ENCODE data around the gene SKAP1.
"Not testable (repeated sequence)": the region's sequence is repeated elsewhere in the genome, so short reads cannot be mapped to it uniquely, and the experiment has no call there.

SKAP1 gene

GRCh38 chr17:48457080-48457836, 27.2 kb upstream of the SKAP1 start:
- Mint-ChIP-seq H3K4me3 (no peak overlapping the region), H3K36me3 (no peaks in the 10 kb centered on the region), H3K4me1 (peaks cover 28% of the 10 kb centered on the region), H3K9me3 (peaks cover 6% of the 10 kb centered on the region), H3K27me3 (peaks cover 37% of the 10 kb centered on the region), H3K27ac (no peak overlapping the region)
- ATAC-seq: peak; percentile 89

DNA sequence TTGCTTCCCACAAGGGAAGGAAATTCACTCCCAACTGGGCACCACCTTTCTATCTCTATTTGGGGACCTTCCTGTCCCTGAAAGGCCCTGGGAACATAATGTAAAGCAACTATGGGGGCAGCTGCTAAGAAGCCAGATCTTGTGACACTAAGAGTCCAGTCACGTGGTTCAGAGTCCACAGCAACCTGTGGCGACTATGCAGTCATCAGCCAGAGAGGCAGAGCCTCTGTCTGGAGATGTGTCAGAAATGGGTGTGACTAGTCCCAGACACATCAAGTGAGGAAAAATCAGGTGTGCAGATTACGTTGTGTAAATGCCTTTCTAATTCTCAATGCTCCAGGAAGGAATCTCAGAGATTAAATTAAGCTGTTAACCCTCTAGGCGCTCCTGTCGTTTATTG, 26.6 kb upstream of the SKAP1 start:
- H3K9me3 Mint-ChIP-seq: peaks cover 6% of the 10 kb centered on the region
- peaks cover 28% of the 10 kb centered on the region for H3K4me1 Mint-ChIP-seq
- no peak for ATAC-seq
- H3K27me3 Mint-ChIP-seq: peaks cover 32% of the 10 kb centered on the region
- no peak overlapping the region for H3K4me3 Mint-ChIP-seq
- H3K27ac Mint-ChIP-seq: no peak overlapping the region
- H3K36me3 Mint-ChIP-seq: no peaks in the 10 kb centered on the region

GRCh38 chr17:48455791-48456190, 25.8 kb upstream of the SKAP1 start:
- ATAC-seq: no peak
- Mint-ChIP-seq H3K4me1 (peaks cover 28% of the 10 kb centered on the region), H3K36me3 (no peaks in the 10 kb centered on the region), H3K27me3 (peaks cover 33% of the 10 kb centered on the region), H3K4me3 (no peak overlapping the region), H3K9me3 (peaks cover 6% of the 10 kb centered on the region), H3K27ac (no peak overlapping the region)

DNA sequence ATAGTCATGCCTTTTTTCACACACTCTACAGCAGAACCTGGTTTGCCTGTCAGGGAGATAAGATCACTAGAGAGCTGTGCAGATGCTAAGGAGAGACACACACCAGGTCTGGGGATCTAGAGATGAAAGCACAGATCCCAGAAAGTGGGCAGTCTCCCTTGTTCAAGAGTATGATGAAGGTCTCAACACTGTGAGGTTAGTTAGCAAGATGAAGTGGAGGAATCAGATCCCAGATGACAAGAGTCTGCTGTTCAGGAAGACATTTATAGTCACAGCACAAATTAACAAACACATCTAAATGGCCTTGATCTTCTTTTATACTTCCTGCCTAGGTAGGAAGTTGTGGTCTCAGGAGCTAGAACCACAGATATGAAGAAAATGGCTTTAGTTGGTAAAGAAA, 23.4 kb upstream of the SKAP1 start:
- H3K4me1 Mint-ChIP-seq: peaks cover 28% of the 10 kb centered on the region
- no peak for ATAC-seq
- H3K9me3 Mint-ChIP-seq: peaks cover 6% of the 10 kb centered on the region
- no peak overlapping the region for H3K27ac Mint-ChIP-seq
- no peak overlapping the region for H3K4me3 Mint-ChIP-seq
- peaks cover 49% of the 10 kb centered on the region for H3K27me3 Mint-ChIP-seq
- no peaks in the 10 kb centered on the region for H3K36me3 Mint-ChIP-seq

- no peak overlapping the region for H3K27ac Mint-ChIP-seq
- H3K4me3 Mint-ChIP-seq: no peak overlapping the region
- H3K9me3 Mint-ChIP-seq: peaks cover 6% of the 10 kb centered on the region
- H3K36me3 Mint-ChIP-seq: no peaks in the 10 kb centered on the region
- ATAC-seq: no peak
- peaks cover 37% of the 10 kb centered on the region for H3K27me3 Mint-ChIP-seq
- peaks cover 15% of the 10 kb centered on the region for H3K4me1 Mint-ChIP-seq
Measured at GRCh38 chr17:48451489-48451888, 21.5 kb upstream of the SKAP1 start.

DNA sequence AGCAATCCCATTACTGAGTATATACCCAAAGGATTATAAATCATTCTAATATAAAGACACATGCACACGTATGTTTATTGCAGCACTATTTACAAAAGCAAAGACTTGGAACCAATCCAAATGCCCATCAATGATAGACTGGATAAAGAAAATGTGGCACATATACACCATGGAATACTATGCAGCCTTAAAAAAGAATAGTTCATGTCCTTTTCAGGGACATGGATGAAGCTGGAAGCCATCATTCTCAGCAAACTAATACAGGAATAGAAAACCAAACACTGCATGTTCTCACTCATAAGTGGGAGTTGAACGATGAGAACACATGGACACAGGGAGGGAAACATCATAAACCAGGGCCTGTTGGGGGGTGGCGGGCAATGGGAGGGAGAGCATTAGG, 19.3 kb upstream of the SKAP1 start:
- peaks cover 31% of the 10 kb centered on the region for H3K27me3 Mint-ChIP-seq
- not testable (repeated sequence) for H3K4me3 Mint-ChIP-seq, H3K36me3 Mint-ChIP-seq, H3K9me3 Mint-ChIP-seq, ATAC-seq, H3K27ac Mint-ChIP-seq
- H3K4me1 Mint-ChIP-seq: peaks cover 29% of the 10 kb centered on the region

GRCh38 chr17:48445248-48445620, 15.2 kb upstream of the SKAP1 start:
- ATAC-seq: peak; percentile 68
- no peak overlapping the region for H3K4me3 Mint-ChIP-seq
- H3K36me3 Mint-ChIP-seq: peaks cover 8% of the 10 kb centered on the region
- peaks cover 8% of the 10 kb centered on the region for H3K9me3 Mint-ChIP-seq
- peaks cover 50% of the 10 kb centered on the region for H3K4me1 Mint-ChIP-seq
- peaks cover 37% of the 10 kb centered on the region for H3K27me3 Mint-ChIP-seq
- no peak overlapping the region for H3K27ac Mint-ChIP-seq

DNA sequence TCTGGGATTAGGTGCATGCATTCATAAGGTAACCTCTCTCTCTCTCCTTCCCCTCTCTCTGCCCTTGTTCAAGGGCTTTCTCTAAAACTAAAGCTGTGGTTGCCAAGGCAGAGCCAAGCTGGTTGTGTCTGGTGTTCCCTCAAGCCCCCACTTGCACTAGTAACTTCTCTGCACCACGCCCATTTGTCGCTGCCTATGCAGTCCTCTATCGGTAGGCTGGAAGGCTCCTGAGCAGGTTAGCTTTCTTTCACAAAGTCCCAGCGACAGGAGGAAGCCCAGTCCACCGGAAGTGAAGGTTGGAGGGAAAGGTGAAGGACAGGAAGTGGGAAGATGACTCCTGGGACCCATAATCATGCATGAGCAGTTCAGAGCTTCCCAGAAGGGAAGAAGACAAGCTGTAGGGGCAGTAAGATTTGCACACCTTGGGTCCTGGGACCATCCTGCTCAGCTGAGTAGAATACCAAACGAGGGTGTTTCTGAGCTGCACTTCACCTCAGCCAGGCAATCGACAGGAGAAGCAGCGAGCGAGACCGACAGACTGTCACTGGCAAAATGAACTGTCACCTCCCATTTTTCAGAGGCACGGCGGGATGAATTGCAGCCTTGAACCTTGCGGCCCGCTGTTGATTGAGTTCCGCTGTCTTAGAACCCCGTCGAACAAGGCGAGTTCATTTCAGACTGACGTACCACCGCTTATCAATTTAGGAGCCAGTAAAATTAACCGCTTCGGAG, 14.7 kb upstream of the SKAP1 start:
- Mint-ChIP-seq H3K4me1 (peaks cover 55% of the 10 kb centered on the region), H3K9me3 (peaks cover 8% of the 10 kb centered on the region), H3K4me3 (peak overlapping the region; percentile 32), H3K36me3 (peaks cover 8% of the 10 kb centered on the region), H3K27ac (no peak overlapping the region), H3K27me3 (peaks cover 32% of the 10 kb centered on the region)
- no peak for ATAC-seq

DNA sequence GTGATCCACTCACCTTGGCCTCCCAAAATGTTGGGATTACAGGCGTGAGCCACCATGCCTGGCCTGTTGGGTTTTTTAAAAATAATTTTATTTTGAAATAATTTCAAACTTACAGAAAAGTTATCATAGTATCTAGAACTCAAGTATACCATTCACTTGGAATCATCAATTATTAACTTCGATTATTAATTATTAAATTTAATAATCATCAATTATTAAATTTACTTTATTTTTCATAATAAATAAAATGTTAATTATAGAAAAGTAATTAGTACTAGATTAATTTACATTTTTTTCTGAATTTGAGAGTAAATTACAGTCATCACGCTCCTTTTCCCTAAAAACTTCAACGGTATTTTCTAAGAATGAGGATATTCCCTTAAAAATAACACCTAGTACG, 13.7 kb upstream of the SKAP1 start:
- no peak overlapping the region for H3K27ac Mint-ChIP-seq
- no peak for ATAC-seq
- H3K4me1 Mint-ChIP-seq: peaks cover 63% of the 10 kb centered on the region
- no peak overlapping the region for H3K4me3 Mint-ChIP-seq
- peaks cover 8% of the 10 kb centered on the region for H3K9me3 Mint-ChIP-seq
- H3K36me3 Mint-ChIP-seq: peaks cover 8% of the 10 kb centered on the region
- H3K27me3 Mint-ChIP-seq: peaks cover 30% of the 10 kb centered on the region

- H3K9me3 Mint-ChIP-seq: peaks cover 8% of the 10 kb centered on the region
- ATAC-seq: no peak
- peaks cover 66% of the 10 kb centered on the region for H3K4me1 Mint-ChIP-seq
- peak overlapping the region; percentile 28 for H3K27ac Mint-ChIP-seq
- peaks cover 39% of the 10 kb centered on the region for H3K27me3 Mint-ChIP-seq
- H3K36me3 Mint-ChIP-seq: peaks cover 8% of the 10 kb centered on the region
- no peak overlapping the region for H3K4me3 Mint-ChIP-seq
Measured at GRCh38 chr17:48442819-48443218, 12.8 kb upstream of the SKAP1 start.

GRCh38 chr17:48441862-48442261, 11.8 kb upstream of the SKAP1 start:
- no peak for ATAC-seq
- Mint-ChIP-seq H3K4me1 (peaks cover 66% of the 10 kb centered on the region), H3K36me3 (peaks cover 8% of the 10 kb centered on the region), H3K27ac (peak overlapping the region; percentile 14), H3K9me3 (peaks cover 8% of the 10 kb centered on the region), H3K27me3 (peaks cover 47% of the 10 kb centered on the region), H3K4me3 (no peak overlapping the region)

GRCh38 chr17:48441231-48441711, 11.3 kb upstream of the SKAP1 start:
- H3K27me3 Mint-ChIP-seq: peaks cover 48% of the 10 kb centered on the region
- peaks cover 8% of the 10 kb centered on the region for H3K9me3 Mint-ChIP-seq
- H3K4me3 Mint-ChIP-seq: no peak overlapping the region
- peaks cover 65% of the 10 kb centered on the region for H3K4me1 Mint-ChIP-seq
- H3K36me3 Mint-ChIP-seq: peaks cover 8% of the 10 kb centered on the region
- H3K27ac Mint-ChIP-seq: peak overlapping the region; percentile 14
- peak; percentile 88 for ATAC-seq

DNA sequence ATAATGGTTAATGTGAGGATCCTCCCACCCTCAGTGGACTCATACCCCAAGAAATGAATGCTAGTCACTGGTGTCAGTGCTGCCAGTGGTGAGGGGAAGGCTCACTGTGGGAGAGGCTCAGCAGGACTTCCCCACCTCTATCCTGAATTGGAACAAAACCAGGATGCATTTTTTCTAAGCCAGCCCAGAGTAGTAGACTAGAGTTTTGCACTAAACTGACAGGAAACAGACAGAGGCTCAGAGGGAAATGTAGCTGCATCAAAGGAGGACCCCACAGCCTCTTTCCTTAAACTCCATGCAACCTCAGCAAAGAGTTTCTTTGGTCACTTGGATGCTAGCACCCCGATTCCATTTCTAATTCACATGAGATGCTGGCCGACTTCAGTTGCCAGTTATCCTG, 10.7 kb upstream of the SKAP1 start:
- Mint-ChIP-seq H3K27ac (peak overlapping the region; percentile 14), H3K4me1 (peaks cover 59% of the 10 kb centered on the region), H3K9me3 (peaks cover 8% of the 10 kb centered on the region), H3K4me3 (no peak overlapping the region), H3K27me3 (peaks cover 45% of the 10 kb centered on the region), H3K36me3 (peaks cover 8% of the 10 kb centered on the region)
- ATAC-seq: no peak

DNA sequence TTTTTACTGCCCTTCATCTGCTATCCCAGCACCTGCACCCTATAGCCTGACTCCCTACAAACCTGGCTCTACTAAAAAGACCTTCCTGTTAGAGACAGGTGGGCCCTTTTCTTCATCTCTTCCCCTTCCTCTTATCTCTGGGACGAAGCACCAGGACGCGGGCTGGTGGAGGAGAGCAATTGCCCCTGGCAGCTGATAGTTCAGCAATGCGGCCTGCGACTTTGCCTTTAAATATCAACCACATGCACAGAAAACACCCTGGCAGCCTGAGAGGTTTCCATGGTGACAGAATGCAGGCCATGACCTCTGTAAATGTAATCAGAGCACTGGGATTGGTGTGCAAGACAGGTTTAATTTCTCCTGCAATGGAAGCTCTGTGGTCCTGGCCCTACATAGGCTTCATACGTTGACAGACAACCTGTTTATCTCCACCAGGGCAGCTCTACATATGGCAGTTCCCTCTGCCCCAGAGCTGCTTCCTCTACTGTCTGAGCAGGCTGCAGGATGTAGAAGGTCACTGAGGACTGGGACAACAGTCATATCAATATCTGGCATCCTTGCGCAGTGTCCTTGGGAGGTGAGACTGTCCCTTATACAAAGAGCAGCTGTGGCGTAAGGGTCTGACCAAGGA, 10.0 kb upstream of the SKAP1 start:
- no peak overlapping the region for H3K4me3 Mint-ChIP-seq
- peak overlapping the region; percentile 30 for H3K27ac Mint-ChIP-seq
- ATAC-seq: peak; percentile 52
- H3K4me1 Mint-ChIP-seq: peaks cover 57% of the 10 kb centered on the region
- peaks cover 8% of the 10 kb centered on the region for H3K36me3 Mint-ChIP-seq
- H3K9me3 Mint-ChIP-seq: peaks cover 8% of the 10 kb centered on the region
- peaks cover 42% of the 10 kb centered on the region for H3K27me3 Mint-ChIP-seq

DNA sequence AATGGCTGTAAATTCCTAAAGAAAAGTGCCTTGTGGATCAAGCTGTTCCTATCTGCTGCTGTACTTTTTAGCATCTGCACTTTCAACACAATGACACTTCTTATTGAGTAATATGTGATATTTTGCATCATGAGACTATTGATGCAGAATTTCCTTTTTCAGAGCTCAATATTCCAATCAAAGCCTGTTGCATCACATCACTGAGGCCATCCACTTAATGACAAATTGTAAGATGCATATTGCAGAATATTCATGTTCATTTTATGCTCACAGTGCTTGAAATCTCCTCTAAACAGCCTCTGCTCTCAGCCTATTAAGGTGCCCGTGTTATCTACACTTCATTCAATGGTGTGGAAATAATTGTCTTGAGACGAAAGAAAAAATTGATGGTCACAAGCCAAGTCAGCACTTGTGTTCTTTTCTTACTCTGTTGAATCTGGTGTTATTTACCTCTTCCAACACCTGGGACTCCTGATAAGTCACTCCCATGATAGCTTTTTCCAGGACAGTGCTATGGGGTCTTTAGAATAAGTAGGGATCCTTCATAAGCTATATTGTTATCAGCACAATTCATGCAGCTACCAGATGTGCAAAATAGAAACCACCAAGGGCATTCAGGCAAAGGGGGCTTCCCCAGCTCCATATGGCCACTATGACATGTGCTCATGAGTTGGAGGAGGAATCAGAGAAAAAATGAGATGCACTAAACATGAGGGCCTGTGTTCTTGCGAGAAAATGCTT, 9.3 kb upstream of the SKAP1 start:
- H3K36me3 Mint-ChIP-seq: peaks cover 8% of the 10 kb centered on the region
- H3K4me3 Mint-ChIP-seq: no peak overlapping the region
- H3K4me1 Mint-ChIP-seq: peaks cover 50% of the 10 kb centered on the region
- peak overlapping the region; percentile 30 for H3K27ac Mint-ChIP-seq
- peaks cover 42% of the 10 kb centered on the region for H3K27me3 Mint-ChIP-seq
- peaks cover 8% of the 10 kb centered on the region for H3K9me3 Mint-ChIP-seq
- ATAC-seq: peak; percentile 60

Measured in stimulated activated memory B cell treated with anti-CD40 and anti-IgM and Interleukin-4, amounts not matched to agents 10 μg/mL and 1 μg/mL and 100 μg/mL, for 72 hours (primary cell).